Measurements from ENCODE around the gene TMEM150A. TPM values are rescaled to one million over a fixed set of nuclear protein-coding genes. Genes with fewer than 3 reads are reported as not detected.
A peak's percentile ranks its signal among the peaks of the same experiment; 100 is the strongest.

Gene TMEM150A
- total RNA-seq, 1 donor from 2014 or later: 15.0 TPM

DNA sequence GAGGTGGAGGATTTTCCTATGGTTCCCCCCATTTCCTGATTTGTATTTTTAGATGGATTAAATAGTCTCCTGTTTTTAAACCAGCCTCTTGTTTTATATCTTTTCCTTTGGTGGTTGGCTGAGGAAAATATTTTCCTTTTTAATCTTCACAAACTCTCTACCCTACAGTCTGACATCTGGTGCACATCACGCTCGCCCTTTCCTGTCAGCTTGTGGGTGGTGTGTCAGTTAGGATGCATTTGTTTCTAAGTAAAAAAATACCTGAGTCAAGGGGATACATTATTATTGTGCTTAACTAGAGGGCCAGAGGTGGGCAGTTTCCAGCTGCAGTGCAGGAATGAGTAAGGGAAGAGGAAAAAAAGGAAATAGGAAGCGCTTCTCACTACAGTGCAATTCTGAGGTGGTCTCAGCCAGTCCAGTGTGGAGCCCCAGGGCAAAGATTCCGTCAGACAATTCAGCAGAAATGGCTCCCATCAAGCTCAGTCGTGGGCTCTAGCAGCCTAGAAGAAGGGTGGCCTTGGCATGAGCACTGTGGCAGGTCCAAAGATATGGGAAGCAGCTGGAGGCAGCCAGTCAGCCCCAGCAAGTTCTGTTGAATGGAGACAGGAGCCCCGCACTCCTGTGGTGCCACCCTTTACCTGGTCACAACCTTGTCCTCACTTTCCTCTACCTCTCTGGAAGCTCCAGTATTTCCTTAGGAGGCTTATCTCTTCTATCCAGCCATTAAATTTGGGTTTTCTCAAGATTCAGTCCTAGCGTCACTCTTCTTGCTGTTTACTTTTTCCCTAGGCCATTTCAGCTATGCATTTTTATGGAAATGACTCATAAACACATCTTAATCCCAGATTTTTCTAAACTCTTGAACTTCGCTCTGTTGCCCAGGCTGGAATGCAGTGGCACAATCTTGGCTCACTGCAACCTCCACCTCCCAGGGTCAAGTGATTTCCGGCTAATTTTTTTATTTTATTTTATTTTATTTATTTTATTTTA is 47.0 kb upstream of the TMEM150A start:
- CTCF ChIA-PET: interaction anchor here (0.6 to 2.3 kb wide), 5 partner anchors 12 to 59 kb away, joined by 3 to 16 read pairs (median 3); no protein-coding TSS in a partner anchor

DNA sequence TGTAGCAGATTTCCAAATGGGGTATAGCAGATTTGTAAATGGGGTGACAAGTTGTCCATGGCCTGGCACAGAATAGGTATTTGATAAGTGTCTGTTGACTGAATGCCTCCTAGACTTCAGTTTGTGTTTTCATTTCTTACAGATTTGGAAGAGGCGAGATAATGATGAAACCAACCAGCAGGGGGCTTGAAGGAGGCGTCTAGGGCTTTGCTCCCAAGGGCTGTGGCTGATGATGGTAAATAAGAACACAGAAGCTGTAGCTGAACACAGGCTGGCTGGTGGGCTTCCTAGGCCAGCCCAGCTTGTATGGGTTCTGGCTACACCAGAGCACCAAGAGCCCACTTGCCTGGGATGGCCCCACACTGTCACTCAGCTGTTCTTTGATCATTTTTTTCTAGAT is 46.1 kb upstream of the TMEM150A start:
- intact Hi-C loops (cut with micrococcal nuclease): loop anchor here (1.0 kb wide), 3 partner anchors 11 to 64 kb away; partner anchors contain the start of gene VAMP5
- peak; percentile 33 for ATAC-seq (ENCODE audit: low read depth)
- ChIA-PET POLR2A (interaction anchor here (1.0 to 1.1 kb wide), 2 partner anchors 58 to 457 kb away, joined by 3 read pairs; partner anchors contain the start of genes POLR1A and PTCD3), CTCF (interaction anchor here (0.6 to 2.3 kb wide), 5 partner anchors 11 to 165 kb away, joined by 3 to 16 read pairs (median 3); no protein-coding TSS in a partner anchor)
- Mint-ChIP-seq H3K4me3 (no peak overlapping the region), H3K27ac (no peak overlapping the region), H3K27me3 (no peaks in the 10 kb centered on the region), H3K4me1 (peaks cover 24% of the 10 kb centered on the region), H3K9me3 (no peaks in the 10 kb centered on the region), H3K36me3 (ENCODE audit: low read depth) (peaks cover 86% of the 10 kb centered on the region)
- TF ChIP-seq, protein P1, sequence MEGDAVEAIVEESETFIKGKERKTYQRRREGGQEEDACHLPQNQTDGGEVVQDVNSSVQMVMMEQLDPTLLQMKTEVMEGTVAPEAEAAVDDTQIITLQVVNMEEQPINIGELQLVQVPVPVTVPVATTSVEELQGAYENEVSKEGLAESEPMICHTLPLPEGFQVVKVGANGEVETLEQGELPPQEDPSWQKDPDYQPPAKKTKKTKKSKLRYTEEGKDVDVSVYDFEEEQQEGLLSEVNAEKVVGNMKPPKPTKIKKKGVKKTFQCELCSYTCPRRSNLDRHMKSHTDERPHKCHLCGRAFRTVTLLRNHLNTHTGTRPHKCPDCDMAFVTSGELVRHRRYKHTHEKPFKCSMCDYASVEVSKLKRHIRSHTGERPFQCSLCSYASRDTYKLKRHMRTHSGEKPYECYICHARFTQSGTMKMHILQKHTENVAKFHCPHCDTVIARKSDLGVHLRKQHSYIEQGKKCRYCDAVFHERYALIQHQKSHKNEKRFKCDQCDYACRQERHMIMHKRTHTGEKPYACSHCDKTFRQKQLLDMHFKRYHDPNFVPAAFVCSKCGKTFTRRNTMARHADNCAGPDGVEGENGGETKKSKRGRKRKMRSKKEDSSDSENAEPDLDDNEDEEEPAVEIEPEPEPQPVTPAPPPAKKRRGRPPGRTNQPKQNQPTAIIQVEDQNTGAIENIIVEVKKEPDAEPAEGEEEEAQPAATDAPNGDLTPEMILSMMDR (IDR thresholded peaks at IDR 0.05): no peak
- DNase-seq: no peak

More for the DNA sequence above, 47.0 kb upstream of the TMEM150A start:
- Mint-ChIP-seq H3K27me3 (no peaks in the 10 kb centered on the region), H3K27ac (no peak overlapping the region), H3K36me3 (ENCODE audit: low read depth) (peaks cover 84% of the 10 kb centered on the region), H3K4me1 (peaks cover 24% of the 10 kb centered on the region), H3K4me3 (no peak overlapping the region), H3K9me3 (no peaks in the 10 kb centered on the region)
- intact Hi-C loops (cut with micrococcal nuclease): no loop called here
- no peak for DNase-seq
- ATAC-seq (ENCODE audit: low read depth): no peak
- POLR2A ChIA-PET: interaction anchor here (1.1 kb wide), 1 partner anchor 457 kb away, joined by 3 read pairs; the partner anchor contains the start of genes POLR1A and PTCD3
- TF ChIP-seq, protein P1 (IDR thresholded peaks at IDR 0.05): no peak

DNA sequence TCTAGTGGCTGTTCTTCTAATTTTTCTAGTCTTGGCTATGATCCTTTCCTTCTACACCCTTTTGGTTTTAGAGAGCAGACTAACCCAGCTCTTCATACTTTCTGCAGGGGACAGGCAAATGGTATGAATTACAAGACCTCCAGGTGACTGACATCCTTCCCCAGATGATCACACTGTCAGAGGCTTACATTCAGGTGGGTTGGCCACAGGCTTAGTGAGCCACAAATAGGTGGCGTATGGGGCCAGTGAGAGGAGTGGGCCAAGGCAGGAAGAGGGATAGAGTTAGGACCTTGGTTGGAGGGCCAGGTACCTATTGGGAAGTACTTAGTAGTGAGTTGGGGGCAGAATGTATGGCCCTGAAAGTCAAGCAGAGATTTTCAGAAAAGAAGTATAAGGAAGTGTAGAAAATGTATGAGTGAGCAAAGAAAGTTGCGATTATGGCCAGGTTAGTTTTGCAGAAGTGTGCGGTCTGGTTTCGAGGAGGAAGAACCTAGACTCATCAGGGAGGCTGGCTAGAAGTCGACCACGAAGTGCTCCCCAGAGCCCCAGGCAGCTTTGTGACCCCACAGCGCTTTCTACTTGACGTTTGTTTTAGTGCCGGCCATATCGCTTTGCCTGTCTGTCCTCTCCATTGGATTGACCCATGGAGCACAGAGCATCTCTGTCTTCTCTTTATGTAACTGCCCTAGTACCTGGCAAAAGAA is 45.5 kb upstream of the TMEM150A start:
- Mint-ChIP-seq H3K4me3 (no peak overlapping the region), H3K27ac (peak overlapping the region; percentile 46), H3K27me3 (no peaks in the 10 kb centered on the region), H3K9me3 (no peaks in the 10 kb centered on the region), H3K4me1 (peaks cover 24% of the 10 kb centered on the region), H3K36me3 (ENCODE audit: low read depth) (peaks cover 87% of the 10 kb centered on the region)
- POLR2A ChIA-PET: interaction anchor here (0.6 to 1.1 kb wide), 4 partner anchors 13 to 458 kb away, joined by 3 to 6 read pairs (median 3); partner anchors contain the start of genes POLR1A and PTCD3
- intact Hi-C loops (cut with micrococcal nuclease): loop anchor here (1.0 kb wide), 3 partner anchors 11 to 64 kb away; partner anchors contain the start of gene VAMP5
- ATAC-seq (ENCODE audit: low read depth) (peak; percentile 94), DNase-seq (no peak)
- TF ChIP-seq, protein P1 (IDR thresholded peaks at IDR 0.05): no peak
- CTCF ChIA-PET: interaction anchor here (1.0 to 2.3 kb wide), 4 partner anchors 11 to 166 kb away, joined by 3 to 16 read pairs (median 4); no protein-coding TSS in a partner anchor

DNA sequence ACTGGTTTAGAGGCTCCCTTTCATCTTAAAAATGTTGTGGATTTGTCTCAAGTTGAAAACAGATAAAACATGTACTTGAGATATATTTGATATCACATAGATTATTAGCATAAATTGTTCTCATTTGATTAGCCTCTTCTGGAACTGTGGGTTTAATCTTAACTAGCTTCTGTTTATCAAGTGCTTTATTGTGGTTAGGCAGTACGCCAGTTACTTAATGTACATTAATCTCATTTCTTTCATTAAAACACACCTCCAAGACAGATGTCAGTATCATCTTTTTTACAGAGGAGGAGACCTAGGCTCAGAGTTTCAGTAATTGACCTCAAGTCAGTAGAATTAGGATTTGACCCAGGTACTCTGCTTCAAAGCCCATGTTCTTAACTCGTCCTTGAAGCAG is 43.7 kb upstream of the TMEM150A start:
- ATAC-seq (ENCODE audit: low read depth): no peak
- no peak for DNase-seq
- TF ChIP-seq, protein P1 (IDR thresholded peaks at IDR 0.05): no peak
- no peaks in the 10 kb centered on the region for H3K9me3 Mint-ChIP-seq
- CTCF ChIA-PET: interaction anchor here (1.9 kb wide), 1 partner anchor 9 kb away, joined by 12 read pairs; no protein-coding TSS in a partner anchor
- H3K27ac Mint-ChIP-seq: no peak overlapping the region
- peaks cover 24% of the 10 kb centered on the region for H3K4me1 Mint-ChIP-seq
- no peak overlapping the region for H3K4me3 Mint-ChIP-seq
- H3K36me3 Mint-ChIP-seq (ENCODE audit: low read depth): peaks cover 90% of the 10 kb centered on the region
- no peaks in the 10 kb centered on the region for H3K27me3 Mint-ChIP-seq
- POLR2A ChIA-PET: no interaction called here
- intact Hi-C loops (cut with micrococcal nuclease): no loop called here
